Measurements from ENCODE around the gene CALY. TPM values are rescaled to one million over a fixed set of nuclear protein-coding genes. Genes with fewer than 3 reads are reported as not detected.
A peak's percentile ranks its signal among the peaks of the same experiment; 100 is the strongest.

CALY gene
- total and polyA plus RNA-seq, 4 experiments from 2014 or later: 1.4 to 7.2 (median 4.3) TPM

- Mint-ChIP-seq H3K9me3 (no peaks in the 10 kb centered on the region), H3K27ac (no peak overlapping the region), H3K36me3 (peaks cover 0 to 14% of the 10 kb centered on the region in 2 donors), H3K4me3 (no peak overlapping the region), H3K4me1 (peaks cover 6 to 14% (median 13%) of the 10 kb centered on the region in 4 donors), H3K27me3 (peaks cover 0 to 6% of the 10 kb centered on the region in 2 donors)
- Histone ChIP-seq H3K4me3 (ENCODE audit: low read length in 2 of 2) (no peak overlapping the region), H3K36me3 (ENCODE audit: insufficient read depth, low read length) (no peaks in the 10 kb centered on the region), H3K27ac (ENCODE audit: low read depth, low read length) (no peak overlapping the region), H3K9me3 (ENCODE audit: control insufficient read depth in 1 of 2, low read length in 2 of 2) (no peaks in the 10 kb centered on the region), H3K4me1 (ENCODE audit: insufficient read depth, low read length) (peaks cover 9% of the 10 kb centered on the region), H3K27me3 (ENCODE audit: insufficient read depth, low read length) (no peaks in the 10 kb centered on the region)
- intact Hi-C loops (cut with micrococcal nuclease): loop anchor here (10.0 kb wide), 1 partner anchor 412 kb away; no protein-coding TSS in a partner anchor
- no peak for DNase-seq
- ChIA-PET CTCF (ENCODE audit: partially characterized antibody) (no interaction called here), POLR2A (ENCODE audit: partially characterized antibody) (no interaction called here)
These were observed 20.0 kb downstream of the CALY start for GRCh38 chr10:133316732-133317131.

DNA sequence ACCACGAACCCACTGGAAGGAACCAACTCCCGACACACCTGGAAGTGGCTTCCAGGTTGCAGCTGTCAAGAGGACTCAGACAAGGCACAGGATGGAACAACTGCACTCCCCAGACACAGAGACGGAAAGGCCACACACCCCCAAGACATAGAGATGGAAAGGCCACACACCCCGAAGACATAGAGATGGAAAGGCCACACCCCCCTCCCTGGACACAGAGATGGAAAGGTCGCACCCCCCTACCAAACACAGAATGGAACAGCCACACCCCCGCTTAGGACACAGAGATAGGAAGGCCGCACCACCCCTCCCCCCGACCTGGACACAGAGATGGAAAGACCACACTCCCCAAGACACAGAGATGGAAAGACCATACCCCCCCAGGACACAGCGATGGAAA is 20.4 kb downstream of the CALY start:
- H3K36me3 Mint-ChIP-seq: peaks cover 4 to 17% of the 10 kb centered on the region in 2 donors
- ChIA-PET POLR2A (ENCODE audit: partially characterized antibody) (interaction anchor here (1.6 kb wide), 1 partner anchor 8 kb away, joined by 6 read pairs; no protein-coding TSS in a partner anchor), CTCF (ENCODE audit: partially characterized antibody) (interaction anchor here (1.4 to 3.1 kb wide), 3 partner anchors 9 to 170 kb away, joined by 6 to 19 read pairs (median 7); no protein-coding TSS in a partner anchor)
- H3K27me3 ChIP-seq (ENCODE audit: insufficient read depth, low read length): no peaks in the 10 kb centered on the region
- peaks cover 9% of the 10 kb centered on the region for H3K4me1 ChIP-seq (ENCODE audit: insufficient read depth, low read length)
- peaks cover 6 to 14% (median 13%) of the 10 kb centered on the region in 4 donors for H3K4me1 Mint-ChIP-seq
- no peaks in the 10 kb centered on the region for H3K36me3 ChIP-seq (ENCODE audit: insufficient read depth, low read length)
- peaks cover 0 to 6% of the 10 kb centered on the region in 2 donors for H3K27me3 Mint-ChIP-seq
- intact Hi-C loops (cut with micrococcal nuclease): loop anchor here (10.0 kb wide), 1 partner anchor 411 kb away; no protein-coding TSS in a partner anchor
- no peak overlapping the region for H3K4me3 Mint-ChIP-seq
- H3K27ac ChIP-seq (ENCODE audit: low read depth, low read length): no peak overlapping the region
- H3K9me3 Mint-ChIP-seq: no peaks in the 10 kb centered on the region
- no peaks in the 10 kb centered on the region for H3K9me3 ChIP-seq (ENCODE audit: control insufficient read depth in 1 of 2, low read length in 2 of 2)
- no peak overlapping the region for H3K4me3 ChIP-seq (ENCODE audit: low read length in 2 of 2)
- peak overlapping the region in 1 of 7 donors; percentile 52 for H3K27ac Mint-ChIP-seq
- no peak for DNase-seq

DNA sequence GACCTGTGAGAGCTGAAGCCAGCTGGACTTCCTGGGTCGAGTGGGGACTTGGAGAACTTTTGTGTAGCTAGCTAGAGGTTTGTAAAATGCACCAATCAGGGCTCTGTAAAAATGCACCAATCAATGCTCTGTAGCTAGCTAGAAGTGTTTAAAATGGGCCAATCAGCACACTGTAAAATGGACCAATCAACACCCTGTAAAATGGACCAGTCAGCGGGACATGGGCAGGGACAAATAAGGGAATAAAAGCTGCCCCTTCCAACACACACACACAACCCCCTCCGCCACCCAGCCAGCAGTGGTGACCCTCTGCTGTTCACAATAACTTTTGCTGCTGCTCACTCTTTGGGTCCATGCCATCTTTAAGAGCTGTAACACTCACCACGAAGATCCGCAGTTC is 20.8 kb downstream of the CALY start:
- peak overlapping the region in 1 of 7 donors; percentile 52 for H3K27ac Mint-ChIP-seq
- Histone ChIP-seq H3K27me3 (ENCODE audit: insufficient read depth, low read length) (no peaks in the 10 kb centered on the region), H3K36me3 (ENCODE audit: insufficient read depth, low read length) (no peaks in the 10 kb centered on the region), H3K4me3 (ENCODE audit: low read length in 2 of 2) (no peak overlapping the region), H3K27ac (ENCODE audit: low read depth, low read length) (no peak overlapping the region), H3K9me3 (ENCODE audit: control insufficient read depth in 1 of 2, low read length in 2 of 2) (no peaks in the 10 kb centered on the region), H3K4me1 (ENCODE audit: insufficient read depth, low read length) (peaks cover 9% of the 10 kb centered on the region)
- peaks cover 6 to 14% (median 13%) of the 10 kb centered on the region in 4 donors for H3K4me1 Mint-ChIP-seq
- ChIA-PET POLR2A (ENCODE audit: partially characterized antibody) (interaction anchor here (1.6 kb wide), 1 partner anchor 9 kb away, joined by 6 read pairs; no protein-coding TSS in a partner anchor), CTCF (ENCODE audit: partially characterized antibody) (interaction anchor here (0.7 to 3.1 kb wide), 4 partner anchors 8 to 292 kb away, joined by 3 to 19 read pairs (median 6); no protein-coding TSS in a partner anchor)
- no peak overlapping the region for H3K4me3 Mint-ChIP-seq
- peaks cover 0 to 6% of the 10 kb centered on the region in 2 donors for H3K27me3 Mint-ChIP-seq
- no peaks in the 10 kb centered on the region for H3K9me3 Mint-ChIP-seq
- H3K36me3 Mint-ChIP-seq: peaks cover 4 to 21% of the 10 kb centered on the region in 2 donors
- intact Hi-C loops (cut with micrococcal nuclease): loop anchor here (10.0 kb wide), 1 partner anchor 411 kb away; no protein-coding TSS in a partner anchor
- no peak for DNase-seq

DNA sequence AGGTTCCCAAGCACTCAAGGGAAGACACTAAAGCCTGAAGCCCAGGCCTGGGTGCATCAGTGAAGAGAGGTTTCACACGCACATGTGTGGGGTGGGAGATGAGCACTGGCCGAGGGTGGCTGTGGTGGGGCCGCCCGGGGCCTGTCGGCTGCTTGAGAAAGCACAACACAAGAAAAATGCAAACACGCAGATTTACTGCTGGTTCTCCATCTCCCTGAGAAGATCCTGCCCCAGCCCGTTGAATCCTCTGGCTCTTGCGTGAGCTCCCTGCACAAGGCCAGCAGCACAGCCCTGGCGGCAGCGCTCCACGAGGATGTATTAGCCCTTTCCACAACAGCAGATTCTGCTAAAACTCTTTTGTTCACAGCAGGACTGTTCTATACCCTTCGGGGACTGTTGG is 21.8 kb downstream of the CALY start:
- no peaks in the 10 kb centered on the region for H3K36me3 ChIP-seq (ENCODE audit: insufficient read depth, low read length)
- intact Hi-C loops (cut with micrococcal nuclease): loop anchor here (10.0 kb wide), 1 partner anchor 410 kb away; no protein-coding TSS in a partner anchor
- ChIA-PET CTCF (ENCODE audit: partially characterized antibody) (interaction anchor here (1.0 to 3.1 kb wide), 5 partner anchors 7 to 171 kb away, joined by 3 to 19 read pairs (median 6); no protein-coding TSS in a partner anchor), POLR2A (ENCODE audit: partially characterized antibody) (interaction anchor here (1.6 kb wide), 1 partner anchor 10 kb away, joined by 6 read pairs; no protein-coding TSS in a partner anchor)
- peaks cover 4 to 26% of the 10 kb centered on the region in 2 donors for H3K36me3 Mint-ChIP-seq
- H3K27ac Mint-ChIP-seq: peak overlapping the region in 2 of 7 donors; percentile 65 to 81
- peak in 1 of 5 donors; percentile 8 for DNase-seq
- H3K9me3 ChIP-seq (ENCODE audit: control insufficient read depth in 1 of 2, low read length in 2 of 2): no peaks in the 10 kb centered on the region
- H3K4me3 ChIP-seq (ENCODE audit: low read length in 2 of 2): no peak overlapping the region
- no peak overlapping the region for H3K27ac ChIP-seq (ENCODE audit: low read depth, low read length)
- no peaks in the 10 kb centered on the region for H3K9me3 Mint-ChIP-seq
- H3K27me3 ChIP-seq (ENCODE audit: insufficient read depth, low read length): no peaks in the 10 kb centered on the region
- H3K4me1 ChIP-seq (ENCODE audit: insufficient read depth, low read length): peaks cover 9% of the 10 kb centered on the region
- H3K4me3 Mint-ChIP-seq: no peak overlapping the region
- H3K27me3 Mint-ChIP-seq: peaks cover 0 to 6% of the 10 kb centered on the region in 2 donors
- peaks cover 6 to 17% (median 14%) of the 10 kb centered on the region in 4 donors for H3K4me1 Mint-ChIP-seq

DNA sequence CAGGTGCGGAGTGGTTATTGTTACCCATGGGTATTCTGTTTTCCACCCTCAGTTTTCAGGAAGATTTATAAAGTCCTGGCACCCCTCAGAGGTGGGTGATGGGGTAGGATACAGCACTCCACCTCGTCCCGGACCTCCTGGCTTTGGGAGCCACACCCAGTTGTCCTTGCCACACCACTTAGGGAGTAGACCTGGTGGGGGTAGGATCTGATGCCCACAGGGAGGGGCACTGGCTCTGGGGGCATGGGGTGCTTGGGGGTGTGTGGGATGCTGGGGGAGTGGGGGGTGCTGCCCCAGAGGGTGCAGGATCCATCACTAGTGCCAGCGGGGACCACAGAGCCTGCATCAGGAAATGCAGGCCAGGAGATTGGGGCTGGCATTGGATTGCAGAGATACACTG is 23.5 kb downstream of the CALY start:
- peaks cover 4 to 27% of the 10 kb centered on the region in 2 donors for H3K36me3 Mint-ChIP-seq
- Histone ChIP-seq H3K27ac (ENCODE audit: low read depth, low read length) (no peak overlapping the region), H3K9me3 (ENCODE audit: control insufficient read depth in 1 of 2, low read length in 2 of 2) (no peaks in the 10 kb centered on the region), H3K4me3 (ENCODE audit: low read length in 2 of 2) (no peak overlapping the region), H3K27me3 (ENCODE audit: insufficient read depth, low read length) (no peaks in the 10 kb centered on the region), H3K36me3 (ENCODE audit: insufficient read depth, low read length) (no peaks in the 10 kb centered on the region), H3K4me1 (ENCODE audit: insufficient read depth, low read length) (peaks cover 7% of the 10 kb centered on the region)
- ChIA-PET CTCF (ENCODE audit: partially characterized antibody) (interaction anchor here (3.1 kb wide), 1 partner anchor 16 kb away, joined by 19 read pairs; no protein-coding TSS in a partner anchor), POLR2A (ENCODE audit: partially characterized antibody) (no interaction called here)
- H3K27me3 Mint-ChIP-seq: peaks cover 0 to 1% of the 10 kb centered on the region in 2 donors
- H3K4me1 Mint-ChIP-seq: peaks cover 0 to 12% (median 8%) of the 10 kb centered on the region in 4 donors
- peaks cover 0 to 1% (median 0%) of the 10 kb centered on the region in 8 donors for H3K9me3 Mint-ChIP-seq
- DNase-seq: no peak
- no peak overlapping the region for H3K27ac Mint-ChIP-seq
- H3K4me3 Mint-ChIP-seq: no peak overlapping the region
- intact Hi-C loops (cut with micrococcal nuclease): loop anchor here (10.0 kb wide), 1 partner anchor 408 kb away; no protein-coding TSS in a partner anchor

GRCh38 chr10:133312769-133313145 is 23.9 kb downstream of the CALY start:
- DNase-seq: no peak
- Histone ChIP-seq H3K4me1 (ENCODE audit: insufficient read depth, low read length) (peaks cover 7% of the 10 kb centered on the region), H3K9me3 (ENCODE audit: control insufficient read depth in 1 of 2, low read length in 2 of 2) (no peaks in the 10 kb centered on the region), H3K27ac (ENCODE audit: low read depth, low read length) (no peak overlapping the region), H3K27me3 (ENCODE audit: insufficient read depth, low read length) (no peaks in the 10 kb centered on the region), H3K4me3 (ENCODE audit: low read length in 2 of 2) (no peak overlapping the region), H3K36me3 (ENCODE audit: insufficient read depth, low read length) (no peaks in the 10 kb centered on the region)
- H3K27me3 Mint-ChIP-seq: peaks cover 0 to 5% of the 10 kb centered on the region in 2 donors
- H3K27ac Mint-ChIP-seq: no peak overlapping the region
- H3K9me3 Mint-ChIP-seq: peaks cover 0 to 5% (median 0%) of the 10 kb centered on the region in 8 donors
- CTCF ChIA-PET (ENCODE audit: partially characterized antibody): no interaction called here
- POLR2A ChIA-PET (ENCODE audit: partially characterized antibody): no interaction called here
- no peak overlapping the region for H3K4me3 Mint-ChIP-seq
- intact Hi-C loops (cut with micrococcal nuclease): loop anchor here (10.0 kb wide), 1 partner anchor 408 kb away; no protein-coding TSS in a partner anchor
- peaks cover 2 to 15% (median 11%) of the 10 kb centered on the region in 4 donors for H3K4me1 Mint-ChIP-seq
- peaks cover 4 to 32% of the 10 kb centered on the region in 2 donors for H3K36me3 Mint-ChIP-seq

DNA sequence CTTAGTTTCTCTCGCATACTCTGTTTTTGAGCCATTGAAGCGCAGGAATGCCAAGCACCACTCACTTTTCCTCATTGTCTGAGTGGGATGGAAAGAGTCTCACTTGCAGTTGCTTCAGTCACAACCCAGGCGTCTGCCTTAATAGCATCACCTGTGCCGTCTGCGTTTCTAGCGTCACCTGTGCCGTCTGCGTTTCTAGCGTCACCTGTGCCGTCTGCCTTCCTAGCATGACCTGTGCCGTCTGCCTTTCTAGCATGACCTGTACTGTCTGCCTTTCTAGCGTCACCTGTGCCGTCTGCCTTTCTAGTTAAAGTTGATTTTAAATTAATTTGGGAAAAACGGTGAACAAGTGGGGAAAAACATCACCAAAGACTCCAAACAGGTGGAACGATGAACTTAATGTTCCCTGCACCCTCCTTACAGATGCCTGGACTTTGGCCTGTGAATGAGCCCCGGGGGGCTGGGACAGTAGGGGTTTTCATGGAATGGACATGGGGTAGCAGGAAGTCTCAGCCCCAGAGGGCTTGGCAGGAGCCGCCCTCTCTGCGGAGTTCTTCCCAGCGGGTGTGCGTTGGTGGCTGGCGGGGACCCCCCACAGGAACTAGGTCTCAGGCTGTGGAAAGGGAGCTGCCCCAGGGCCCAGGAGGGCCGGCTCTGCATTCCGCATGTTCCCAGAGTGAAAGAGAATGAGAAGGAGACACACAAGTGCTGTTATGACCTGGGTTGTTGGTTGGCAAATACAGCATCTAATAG is 24.5 kb downstream of the CALY start:
- H3K9me3 ChIP-seq (ENCODE audit: control insufficient read depth in 1 of 2, low read length in 2 of 2): no peaks in the 10 kb centered on the region
- peaks cover 4 to 35% of the 10 kb centered on the region in 2 donors for H3K36me3 Mint-ChIP-seq
- intact Hi-C loops (cut with micrococcal nuclease): loop anchor here (10.0 kb wide), 1 partner anchor 407 kb away; no protein-coding TSS in a partner anchor
- DNase-seq: no peak
- peaks cover 12% of the 10 kb centered on the region for H3K4me1 ChIP-seq (ENCODE audit: insufficient read depth, low read length)
- ChIA-PET CTCF (ENCODE audit: partially characterized antibody) (no interaction called here), POLR2A (ENCODE audit: partially characterized antibody) (interaction anchor here (1.5 kb wide), 1 partner anchor 52 kb away, joined by 5 read pairs; no protein-coding TSS in a partner anchor)
- H3K4me3 ChIP-seq (ENCODE audit: low read length in 2 of 2): no peak overlapping the region
- peaks cover 5 to 20% (median 17%) of the 10 kb centered on the region in 4 donors for H3K4me1 Mint-ChIP-seq
- peaks cover 0 to 6% of the 10 kb centered on the region in 2 donors for H3K27me3 Mint-ChIP-seq
- H3K36me3 ChIP-seq (ENCODE audit: insufficient read depth, low read length): no peaks in the 10 kb centered on the region
- H3K4me3 Mint-ChIP-seq: peak overlapping the region in 1 of 8 donors; percentile 27
- H3K27ac Mint-ChIP-seq: peak overlapping the region in 2 of 7 donors; percentile 29 to 80
- peaks cover 0 to 5% (median 0%) of the 10 kb centered on the region in 8 donors for H3K9me3 Mint-ChIP-seq
- no peaks in the 10 kb centered on the region for H3K27me3 ChIP-seq (ENCODE audit: insufficient read depth, low read length)
- no peak overlapping the region for H3K27ac ChIP-seq (ENCODE audit: low read depth, low read length)
